ENCODE data around the gene FAM76A.
A peak's percentile ranks its signal among the peaks of the same experiment; 100 is the strongest.
"Not testable (repeated sequence)": the region's sequence is repeated elsewhere in the genome, so short reads cannot be mapped to it uniquely, and the experiment has no call there.

FAM76A gene

GRCh38 chr1:27725374-27726172 lies at the start of gene FAM76A:
TSS of gene FAM76A (plus strand) at chr1:27725961. CDS start at chr1:27726081, 120 bp downstream.
- DNase-seq: peak; percentile 99

GRCh38 chr1:27676410-27676809 lies 49.4 kb upstream of the FAM76A start:
- DNase-seq: no peak

GRCh38 chr1:27678747-27679146 lies 47.0 kb upstream of the FAM76A start:
- DNase-seq: no peak

- not testable (repeated sequence) for DNase-seq
Measured at GRCh38 chr1:27680225-27680791, 45.5 kb upstream of the FAM76A start.

GRCh38 chr1:27681580-27681979 lies 44.2 kb upstream of the FAM76A start:
- DNase-seq: not testable (repeated sequence)

- no peak for DNase-seq
Measured at GRCh38 chr1:27682351-27682944, 43.3 kb upstream of the FAM76A start.

- DNase-seq: no peak
Measured at GRCh38 chr1:27684176-27684575, 41.6 kb upstream of the FAM76A start.

- DNase-seq: no peak
Measured at GRCh38 chr1:27686223-27686990, 39.4 kb upstream of the FAM76A start.

GRCh38 chr1:27687906-27688305 lies 37.9 kb upstream of the FAM76A start:
- DNase-seq: no peak

GRCh38 chr1:27689423-27690173 lies 36.2 kb upstream of the FAM76A start:
- no peak for DNase-seq

GRCh38 chr1:27690183-27690582 lies 35.6 kb upstream of the FAM76A start:
- no peak for DNase-seq

- not testable (repeated sequence) for DNase-seq
Measured at GRCh38 chr1:27696835-27697234, 28.9 kb upstream of the FAM76A start.

GRCh38 chr1:27704958-27705357 lies 20.8 kb upstream of the FAM76A start:
- DNase-seq: no peak

- no peak for DNase-seq
Measured at GRCh38 chr1:27705545-27705944, 20.2 kb upstream of the FAM76A start.

GRCh38 chr1:27710574-27710973 lies 15.2 kb upstream of the FAM76A start:
- DNase-seq: no peak

GRCh38 chr1:27713139-27713725 lies 12.5 kb upstream of the FAM76A start:
- no peak for DNase-seq

GRCh38 chr1:27713869-27714513 lies 11.8 kb upstream of the FAM76A start:
- DNase-seq: no peak

GRCh38 chr1:27716262-27716895 lies 9.4 kb upstream of the FAM76A start:
- no peak for DNase-seq

- no peak for DNase-seq
Measured at GRCh38 chr1:27719286-27720251, 6.2 kb upstream of the FAM76A start.

GRCh38 chr1:27724961-27725373 lies 794 bp upstream of the FAM76A start:
- DNase-seq: peak; percentile 2
